Activated T-cell treated with anti-CD3 and anti-CD28 coated beads, Interleukin-2, amount 50 U/mL, for 72 hours (primary cell): ENCODE data around the gene AOC3. TPM values are rescaled to one million over a fixed set of nuclear protein-coding genes. Genes with fewer than 3 reads are reported as not detected.
"Not testable (repeated sequence)": the region's sequence is repeated elsewhere in the genome, so short reads cannot be mapped to it uniquely, and the experiment has no call there.

Source experiments
- ATAC-seq, 2 donors: fragments of 150-1000 bp; cut with Tn5 transposase; replicated peaks in 1 of 2; 2 replicates each; pipeline ENCODE4 v1.10.0; 2021; ENCODE audit warnings: moderate library complexity in 2 of 2, mild to moderate bottlenecking in 1 of 2
- DNase-seq, 2 donors: peaks; one replicate each; pipeline ENCODE4 v3.0.0; 2021 to 2022; ENCODE audit warnings: mixed read lengths in 1 of 2
- H3K27ac Mint-ChIP-seq: one replicate; pipeline ENCODE4 v1.8.0; 2022; ENCODE audit warnings: mild to moderate bottlenecking, moderate library complexity, mixed read lengths
- H3K27me3 Mint-ChIP-seq: one replicate; pipeline ENCODE4 v1.8.0; 2022; ENCODE audit warnings: low read depth, mixed read lengths
- H3K36me3 Mint-ChIP-seq, 2 donors: one replicate each; pipeline ENCODE4 v1.8.0; 2022; ENCODE audit warnings: mixed read lengths in 2 of 2, mild to moderate bottlenecking in 1 of 2; ENCODE audit not compliant: insufficient read depth in 2 of 2
- H3K4me1 Mint-ChIP-seq: one replicate; pipeline ENCODE4 v1.8.0; 2022; ENCODE audit warnings: low read depth, mixed read lengths
- H3K4me3 Mint-ChIP-seq, 2 donors: one replicate each; pipeline ENCODE4 v1.8.0; 2022; ENCODE audit warnings: mild to moderate bottlenecking in 2 of 2, mixed read lengths in 2 of 2, moderate library complexity in 2 of 2
- H3K9me3 Mint-ChIP-seq, 2 donors: one replicate each; pipeline ENCODE4 v1.8.0; 2022; ENCODE audit warnings: mixed read lengths in 2 of 2
- total RNA-seq, 2 donors: library from RNA; stranded (reverse); gene quantifications; one replicate each; pipeline ENCODE4 v1.2.3, GENCODE V29; 2022

Gene AOC3
- total RNA-seq, 2 donors from 2014 or later = 6.8 to 9.4 TPM

GRCh38 chr17:42866216-42866615 lies 15.2 kb downstream of the AOC3 start:
- Mint-ChIP-seq H3K4me1 (no peaks in the 10 kb centered on the region), H3K27ac (no peak overlapping the region), H3K9me3 (no peaks in the 10 kb centered on the region), H3K27me3 (peaks cover 18% of the 10 kb centered on the region), H3K4me3 (no peak overlapping the region), H3K36me3 (no peaks in the 10 kb centered on the region)
- ATAC-seq (no peak), DNase-seq (no peak)

GRCh38 chr17:42866631-42867575 lies 15.9 kb downstream of the AOC3 start:
- no peak for DNase-seq
- Mint-ChIP-seq H3K9me3 (no peaks in the 10 kb centered on the region), H3K27me3 (peaks cover 24% of the 10 kb centered on the region), H3K27ac (no peak overlapping the region), H3K4me1 (no peaks in the 10 kb centered on the region), H3K4me3 (no peak overlapping the region), H3K36me3 (no peaks in the 10 kb centered on the region)
- no peak for ATAC-seq

- H3K4me1 Mint-ChIP-seq, H3K27ac Mint-ChIP-seq, DNase-seq, H3K9me3 Mint-ChIP-seq, H3K36me3 Mint-ChIP-seq, H3K4me3 Mint-ChIP-seq, ATAC-seq: not testable (repeated sequence)
- peaks cover 28% of the 10 kb centered on the region for H3K27me3 Mint-ChIP-seq
Observed at GRCh38 chr17:42867694-42868261, 16.8 kb downstream of the AOC3 start.

- Mint-ChIP-seq H3K9me3 (no peaks in the 10 kb centered on the region), H3K27ac (no peak overlapping the region), H3K36me3 (no peaks in the 10 kb centered on the region), H3K4me1 (no peaks in the 10 kb centered on the region), H3K4me3 (no peak overlapping the region), H3K27me3 (peaks cover 34% of the 10 kb centered on the region)
- ATAC-seq (no peak), DNase-seq (no peak)
Observed at GRCh38 chr17:42868338-42868737, 17.3 kb downstream of the AOC3 start.

GRCh38 chr17:42871647-42872046 lies 20.6 kb downstream of the AOC3 start:
- ATAC-seq (no peak), DNase-seq (no peak)
- no peaks in the 10 kb centered on the region for H3K4me1 Mint-ChIP-seq

GRCh38 chr17:42872251-42872965 lies 21.4 kb downstream of the AOC3 start:
- ATAC-seq = no peak
- Mint-ChIP-seq H3K27ac (no peak overlapping the region), H3K36me3 (no peaks in the 10 kb centered on the region)

More at GRCh38 chr17:42871647-42872046, 20.6 kb downstream of the AOC3 start:
- H3K27ac Mint-ChIP-seq = no peak overlapping the region
- H3K36me3 Mint-ChIP-seq = no peaks in the 10 kb centered on the region
- H3K4me3 Mint-ChIP-seq = no peak overlapping the region
- H3K9me3 Mint-ChIP-seq = no peaks in the 10 kb centered on the region
- peaks cover 26% of the 10 kb centered on the region for H3K27me3 Mint-ChIP-seq

GRCh38 chr17:42873315-42873714 lies 22.3 kb downstream of the AOC3 start:
- ATAC-seq = no peak
- H3K36me3 Mint-ChIP-seq = no peaks in the 10 kb centered on the region
- peaks cover 42% of the 10 kb centered on the region for H3K27me3 Mint-ChIP-seq
- no peak for DNase-seq
- no peaks in the 10 kb centered on the region for H3K4me1 Mint-ChIP-seq
- no peak overlapping the region for H3K27ac Mint-ChIP-seq
- H3K4me3 Mint-ChIP-seq = no peak overlapping the region
- no peaks in the 10 kb centered on the region for H3K9me3 Mint-ChIP-seq

More at GRCh38 chr17:42872251-42872965, 21.4 kb downstream of the AOC3 start:
- Mint-ChIP-seq H3K9me3 (no peaks in the 10 kb centered on the region), H3K27me3 (peaks cover 34% of the 10 kb centered on the region), H3K4me1 (no peaks in the 10 kb centered on the region), H3K4me3 (no peak overlapping the region)
- DNase-seq = no peak

- peaks cover 42% of the 10 kb centered on the region for H3K27me3 Mint-ChIP-seq
- ATAC-seq, H3K4me3 Mint-ChIP-seq: not testable (repeated sequence)
Observed at GRCh38 chr17:42873932-42874695, 23.1 kb downstream of the AOC3 start.

GRCh38 chr17:42877037-42877436 lies 26.0 kb downstream of the AOC3 start:
- no peak for ATAC-seq
- H3K9me3 Mint-ChIP-seq = no peaks in the 10 kb centered on the region
- peaks cover 34% of the 10 kb centered on the region for H3K27me3 Mint-ChIP-seq
- no peak overlapping the region for H3K4me3 Mint-ChIP-seq
- no peaks in the 10 kb centered on the region for H3K36me3 Mint-ChIP-seq
- no peaks in the 10 kb centered on the region for H3K4me1 Mint-ChIP-seq
- DNase-seq = no peak
- no peak overlapping the region for H3K27ac Mint-ChIP-seq

More at GRCh38 chr17:42873932-42874695, 23.1 kb downstream of the AOC3 start:
- H3K9me3 Mint-ChIP-seq, H3K27ac Mint-ChIP-seq, H3K36me3 Mint-ChIP-seq, DNase-seq, H3K4me1 Mint-ChIP-seq: not testable (repeated sequence)

GRCh38 chr17:42878123-42878880 lies 27.3 kb downstream of the AOC3 start:
- H3K9me3 Mint-ChIP-seq = no peaks in the 10 kb centered on the region
- peaks cover 25% of the 10 kb centered on the region for H3K27me3 Mint-ChIP-seq

GRCh38 chr17:42878924-42879595 lies 28.1 kb downstream of the AOC3 start:
- H3K4me3 Mint-ChIP-seq = no peak overlapping the region
- no peak for ATAC-seq
- no peak overlapping the region for H3K27ac Mint-ChIP-seq
- H3K9me3 Mint-ChIP-seq = no peaks in the 10 kb centered on the region
- H3K4me1 Mint-ChIP-seq = no peaks in the 10 kb centered on the region
- peaks cover 24% of the 10 kb centered on the region for H3K27me3 Mint-ChIP-seq
- no peaks in the 10 kb centered on the region for H3K36me3 Mint-ChIP-seq
- no peak for DNase-seq

More at GRCh38 chr17:42878123-42878880, 27.3 kb downstream of the AOC3 start:
- H3K4me3 Mint-ChIP-seq = no peak overlapping the region
- no peak overlapping the region for H3K27ac Mint-ChIP-seq
- H3K4me1 Mint-ChIP-seq = no peaks in the 10 kb centered on the region
- no peaks in the 10 kb centered on the region for H3K36me3 Mint-ChIP-seq
- ATAC-seq (no peak), DNase-seq (no peak)

- Mint-ChIP-seq H3K9me3 (no peaks in the 10 kb centered on the region), H3K4me3 (no peak overlapping the region), H3K27me3 (peaks cover 24% of the 10 kb centered on the region), H3K27ac (no peak overlapping the region), H3K4me1 (no peaks in the 10 kb centered on the region), H3K36me3 (no peaks in the 10 kb centered on the region)
- no peak for ATAC-seq
- DNase-seq = no peak
Observed at GRCh38 chr17:42879596-42879985, 28.6 kb downstream of the AOC3 start.
